Renal pelvis (tissue), 4 donors: ENCODE data around the gene TTYH2. TPM values are rescaled to one million over a fixed set of nuclear protein-coding genes. Genes with fewer than 3 reads are reported as not detected.
"Not testable (repeated sequence)": the region's sequence is repeated elsewhere in the genome, so short reads cannot be mapped to it uniquely, and the experiment has no call there.

ENCODE experiments used
- DNase-seq: peaks from one replicate; pipeline ENCODE4 v3.0.0-alpha.2; 2013
- polyA plus RNA-seq, 3 donors: library from polyadenylated mRNA; unstranded; fragments of 120-200 nt; gene quantifications; one replicate each; pipeline ENCODE4 v1.2.1, GENCODE V29; 2013; ENCODE audit not compliant: insufficient read length in 3 of 3

Gene TTYH2
- polyA plus RNA-seq, 3 donors = 16.7 to 17.7 (median 17.5) TPM

DNA sequence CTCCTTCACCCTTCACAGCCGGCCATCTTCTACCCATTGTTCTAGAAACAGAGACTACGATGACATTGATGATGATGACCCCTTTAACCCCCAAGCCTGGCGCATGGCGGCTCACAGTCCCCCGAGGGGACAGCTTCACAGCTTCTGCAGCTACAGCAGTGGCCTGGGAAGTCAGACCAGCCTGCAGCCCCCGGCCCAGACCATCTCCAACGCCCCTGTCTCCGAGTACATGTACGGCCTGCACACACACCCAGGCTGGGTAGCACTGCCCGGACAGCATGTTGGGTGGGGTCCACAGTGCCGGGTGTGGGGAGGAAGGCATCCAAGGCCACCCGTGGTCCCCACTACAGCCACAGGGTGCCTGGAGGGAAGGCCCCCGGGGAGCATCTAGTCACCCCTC, 39.7 kb downstream of the TTYH2 start:
- DNase-seq = no peak

DNA sequence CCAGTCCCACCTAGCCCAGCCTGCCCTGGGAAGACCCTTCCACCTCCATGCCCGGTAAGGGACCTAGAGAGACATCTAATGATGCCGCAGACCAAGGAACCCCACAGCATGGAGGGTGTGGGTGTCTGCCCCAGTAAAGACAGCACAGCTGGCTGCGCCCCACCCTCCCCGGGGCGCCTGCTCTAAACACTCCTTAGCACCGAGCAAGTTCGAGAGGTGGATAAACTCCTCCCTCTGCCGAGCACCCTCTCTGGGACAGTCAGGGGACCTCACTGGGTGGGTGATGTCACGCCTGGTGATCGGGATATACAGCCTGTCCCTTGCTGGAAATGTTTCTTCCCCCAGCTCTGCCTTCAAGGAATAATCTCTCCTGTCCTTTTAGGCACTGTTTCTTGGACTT, 43.9 kb downstream of the TTYH2 start:
- DNase-seq = no peak

DNA sequence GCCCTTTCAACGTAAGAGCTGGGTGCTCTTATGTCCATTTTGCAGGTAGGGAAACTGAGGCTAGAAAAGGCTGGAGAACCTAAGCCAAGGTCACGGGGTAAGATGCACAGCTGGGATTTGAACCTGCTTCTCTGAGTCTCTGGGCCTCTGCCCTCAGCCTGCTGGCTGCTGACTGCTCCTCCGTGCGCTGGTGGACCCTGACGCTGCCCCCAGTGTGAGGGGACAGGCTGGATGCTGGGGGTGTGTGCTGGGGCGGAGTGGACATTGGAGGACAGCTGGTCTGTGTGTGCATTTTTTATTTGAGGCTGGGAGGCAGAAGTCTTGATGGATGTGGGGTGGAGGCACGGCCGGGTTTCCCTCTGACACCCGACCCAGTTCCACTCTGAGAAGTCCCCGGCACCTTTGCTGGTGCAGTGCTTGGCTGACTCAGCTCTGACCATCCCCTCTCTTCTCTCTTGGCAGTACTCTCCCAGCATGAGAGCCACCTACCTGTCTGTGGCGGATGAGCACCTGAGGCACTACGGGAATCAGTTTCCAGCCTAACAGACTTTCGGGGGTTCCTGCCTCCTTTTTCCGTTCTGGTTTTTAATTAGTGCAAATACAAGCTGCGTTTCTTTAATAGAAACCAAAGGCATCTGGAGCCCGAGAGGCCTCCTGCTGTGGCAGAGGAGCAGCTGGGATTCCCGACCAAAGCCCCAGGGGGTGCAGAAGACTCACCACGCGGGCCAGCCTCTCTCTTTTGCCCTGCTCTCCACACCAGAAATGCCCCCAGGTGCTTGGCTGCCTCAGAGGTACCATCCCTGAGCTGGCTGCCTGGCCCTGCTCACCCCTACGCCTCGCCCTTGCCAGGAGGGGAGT, 46.5 kb downstream of the TTYH2 start:
- DNase-seq = no peak

DNA sequence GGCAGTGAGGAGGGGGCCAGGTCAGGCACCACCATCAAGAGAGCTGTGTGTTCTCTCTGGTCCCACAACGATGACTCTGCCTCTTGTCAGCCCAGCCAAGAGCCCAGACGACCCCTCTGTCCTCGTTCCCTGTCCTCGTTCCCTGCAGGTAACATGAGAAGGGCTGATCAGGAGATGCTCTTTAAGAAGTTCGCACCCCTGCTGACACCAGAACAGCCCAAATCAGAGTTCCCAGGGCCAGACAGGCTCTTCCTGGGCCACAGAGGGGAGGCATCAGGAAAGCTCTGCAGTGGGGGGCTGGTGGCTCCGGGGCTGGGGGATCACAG, 47.1 kb downstream of the TTYH2 start:
- no peak for DNase-seq

DNA sequence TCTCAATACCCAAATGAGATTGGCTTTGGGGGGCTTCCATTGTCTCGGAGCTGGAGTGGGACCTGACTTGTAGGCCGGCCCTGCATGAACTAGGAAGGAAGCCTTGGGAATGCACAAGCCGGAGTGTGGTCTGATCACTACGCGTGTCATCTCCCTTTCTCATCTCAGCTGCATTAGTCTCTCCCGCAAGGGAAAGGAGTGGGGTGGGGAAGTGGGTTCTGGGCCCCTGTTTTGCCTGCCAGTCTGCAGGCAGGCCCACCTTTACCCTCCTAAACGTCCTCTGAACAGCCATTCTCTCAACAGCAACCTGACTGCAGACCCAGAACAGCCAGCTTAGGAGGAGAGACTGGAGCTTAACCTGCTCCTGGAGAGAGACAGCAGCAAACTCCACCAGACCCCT, 49.2 kb downstream of the TTYH2 start:
- DNase-seq = no peak

DNA sequence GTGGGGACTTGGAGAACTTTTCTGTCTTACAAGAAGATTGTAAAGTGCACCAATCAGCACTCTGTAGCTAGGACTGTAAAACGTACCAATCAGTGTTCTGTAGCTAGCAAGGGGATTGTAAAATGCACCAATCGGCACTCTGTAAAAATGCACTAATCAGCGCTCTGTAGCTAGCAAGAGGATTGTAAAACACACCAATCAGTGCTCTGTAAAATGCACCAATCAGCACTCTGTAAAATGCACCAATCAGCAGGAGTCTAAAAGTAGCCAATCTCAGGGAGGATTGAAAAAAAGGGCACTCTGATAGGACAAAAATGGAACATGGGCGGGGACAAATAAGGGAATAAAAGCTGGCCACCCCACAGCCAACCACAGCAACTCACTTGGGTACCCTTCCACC, 53.7 kb downstream of the TTYH2 start:
- not testable (repeated sequence) for DNase-seq

DNA sequence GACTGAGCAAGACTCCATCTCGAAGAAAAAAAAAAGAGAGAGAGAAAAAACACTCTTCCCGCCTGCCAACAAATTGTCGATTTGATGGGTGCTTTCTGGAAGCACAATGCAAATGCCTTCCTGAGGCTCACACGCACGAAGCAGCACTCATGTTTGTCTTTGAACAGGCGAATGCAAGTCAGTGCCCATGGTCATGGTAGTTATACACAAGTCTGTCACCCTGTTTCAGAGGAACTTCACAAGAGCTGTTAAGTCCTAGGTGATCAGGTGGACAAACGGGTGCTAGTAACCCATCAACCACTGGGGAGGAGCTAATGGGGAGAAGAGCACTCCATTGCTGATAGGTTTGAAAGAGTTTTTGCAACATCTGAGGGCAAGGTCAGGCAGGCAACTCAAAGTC, 54.2 kb downstream of the TTYH2 start:
- no peak for DNase-seq

DNA sequence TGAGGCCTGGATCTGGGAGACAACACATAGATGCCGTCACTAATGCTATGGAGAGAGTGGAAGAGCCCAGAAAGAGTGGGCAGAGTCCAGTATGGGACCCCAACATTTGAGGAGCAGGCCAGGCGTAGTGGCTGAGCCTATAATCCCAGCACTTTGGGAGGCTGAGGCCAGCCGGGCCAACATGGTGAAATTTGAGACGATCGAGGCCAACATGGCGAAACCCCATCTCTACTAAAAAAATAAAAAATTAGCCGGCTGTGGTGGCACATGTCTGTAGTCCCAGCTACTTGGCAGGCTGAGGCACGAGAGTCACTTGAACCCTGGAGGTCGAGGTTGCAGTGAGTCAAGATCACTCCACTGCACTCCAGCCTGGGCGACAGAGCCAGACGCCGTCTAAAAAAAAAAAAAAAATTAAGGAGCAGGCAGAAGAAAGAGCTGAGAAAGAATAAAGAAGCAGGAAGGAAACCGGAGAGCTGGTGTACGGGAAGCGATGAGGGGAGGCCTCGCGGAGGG, 54.7 kb downstream of the TTYH2 start:
- DNase-seq = no peak

DNA sequence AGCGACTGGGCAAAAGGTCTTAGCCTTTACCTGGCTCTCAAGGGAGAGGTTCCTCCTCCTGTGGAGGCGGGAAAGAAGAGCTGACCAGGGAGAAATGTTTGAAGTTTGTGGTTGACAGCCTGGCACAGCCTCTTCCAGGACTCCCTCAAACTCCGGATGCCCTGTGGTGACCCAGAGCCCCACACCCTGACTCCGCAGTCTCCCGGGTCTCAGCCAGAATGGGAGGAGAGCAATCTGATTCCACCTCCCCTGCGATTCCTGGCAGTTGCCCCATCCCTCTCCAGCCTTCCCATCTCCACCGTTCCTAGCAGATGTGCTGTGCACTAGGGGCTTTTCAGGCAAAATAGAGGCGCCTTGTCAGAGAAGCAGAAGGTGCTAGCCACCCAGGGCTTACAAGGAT, 55.2 kb downstream of the TTYH2 start:
- DNase-seq = no peak

DNA sequence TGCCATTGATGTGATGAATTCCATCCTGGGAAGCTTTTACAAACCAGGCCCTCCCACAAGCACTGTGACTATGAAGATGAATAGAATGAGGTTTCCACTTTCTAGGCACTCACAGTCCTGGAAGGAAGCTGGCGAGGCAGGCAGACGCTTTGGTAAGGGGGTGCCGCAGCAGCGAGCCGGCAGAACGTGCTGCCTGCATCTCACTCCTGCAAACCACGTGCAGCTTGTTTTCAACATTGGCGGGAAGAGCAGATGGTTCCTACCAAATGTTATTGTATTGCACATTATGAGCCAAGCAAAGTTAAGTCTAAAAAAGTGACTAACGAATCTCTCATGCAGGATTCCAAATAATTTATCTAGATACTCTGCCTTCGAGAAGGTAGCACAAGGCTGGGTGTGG, 57.0 kb downstream of the TTYH2 start:
- no peak for DNase-seq

DNA sequence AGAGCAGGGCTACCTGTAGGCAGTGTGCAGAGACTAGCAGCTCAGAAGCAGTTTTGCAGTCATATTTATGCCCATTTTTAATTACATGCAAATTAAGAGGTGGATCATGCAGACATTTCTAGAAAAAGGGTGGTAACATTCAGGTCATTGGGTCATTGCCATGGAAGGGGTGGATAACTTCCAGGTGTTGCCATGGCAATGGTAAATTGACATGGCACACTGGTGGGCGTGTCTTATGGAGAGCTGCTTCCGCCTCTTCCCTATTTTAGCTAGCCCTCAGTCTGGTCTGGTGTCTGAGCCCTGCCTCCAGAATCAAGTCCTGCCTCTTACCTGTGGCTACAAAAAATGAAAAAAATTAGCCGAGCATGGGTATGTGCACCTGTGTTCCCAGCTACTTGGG, 57.9 kb downstream of the TTYH2 start:
- DNase-seq = no peak

DNA sequence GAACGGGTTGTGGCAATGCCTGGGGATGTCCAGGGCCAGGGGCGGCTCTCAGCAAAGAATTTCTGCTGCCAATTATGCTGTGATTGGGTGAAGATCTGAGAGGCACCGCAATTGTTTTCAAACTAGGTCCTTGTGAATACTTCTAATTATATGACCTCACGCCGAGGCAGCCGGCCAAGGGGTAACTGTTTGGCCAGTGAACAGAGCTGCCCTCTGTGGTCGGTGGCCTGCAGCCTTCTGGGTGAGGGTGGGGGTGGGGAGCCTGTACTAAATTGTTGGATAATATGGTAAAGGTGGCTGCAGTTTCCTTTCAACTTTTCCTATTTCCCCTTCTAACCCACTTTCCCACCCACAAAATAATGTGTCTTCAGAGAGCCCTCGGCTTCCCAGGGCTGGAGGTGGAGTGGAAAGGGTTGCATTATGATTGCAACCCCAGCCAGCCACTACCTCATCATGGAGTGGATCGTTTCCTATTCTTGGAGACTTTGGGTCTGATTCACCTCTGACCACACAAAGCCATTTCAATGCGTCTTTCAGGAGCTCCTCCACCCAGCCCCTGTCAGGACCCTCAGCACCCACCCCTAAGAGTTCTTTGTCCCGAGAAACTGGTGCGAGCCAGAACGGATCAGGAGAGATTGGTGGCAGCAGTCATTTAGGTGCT, 58.7 kb downstream of the TTYH2 start:
- no peak for DNase-seq

DNA sequence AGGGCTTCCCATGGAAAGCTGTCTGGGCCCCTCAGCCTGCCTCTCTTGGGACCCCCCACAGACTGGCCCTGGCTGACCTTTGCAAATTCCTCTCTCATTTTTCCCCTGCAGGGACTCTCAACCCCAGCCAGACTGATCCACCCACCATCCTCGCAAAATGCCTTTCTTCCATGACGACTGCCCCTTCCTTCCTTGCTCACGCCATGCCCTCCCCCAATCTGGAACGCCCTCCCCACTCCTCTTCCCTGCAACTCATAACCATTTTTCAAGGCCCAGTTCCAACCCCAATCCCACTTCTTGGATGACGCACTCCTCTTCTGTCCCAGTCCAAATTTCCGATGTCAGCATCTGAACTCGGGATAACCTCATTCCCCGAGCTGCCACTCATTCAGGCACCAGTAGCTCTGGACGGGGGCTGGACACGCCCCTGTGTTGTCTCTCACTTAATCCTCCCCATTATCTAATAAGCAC, 59.4 kb downstream of the TTYH2 start:
- DNase-seq = no peak

DNA sequence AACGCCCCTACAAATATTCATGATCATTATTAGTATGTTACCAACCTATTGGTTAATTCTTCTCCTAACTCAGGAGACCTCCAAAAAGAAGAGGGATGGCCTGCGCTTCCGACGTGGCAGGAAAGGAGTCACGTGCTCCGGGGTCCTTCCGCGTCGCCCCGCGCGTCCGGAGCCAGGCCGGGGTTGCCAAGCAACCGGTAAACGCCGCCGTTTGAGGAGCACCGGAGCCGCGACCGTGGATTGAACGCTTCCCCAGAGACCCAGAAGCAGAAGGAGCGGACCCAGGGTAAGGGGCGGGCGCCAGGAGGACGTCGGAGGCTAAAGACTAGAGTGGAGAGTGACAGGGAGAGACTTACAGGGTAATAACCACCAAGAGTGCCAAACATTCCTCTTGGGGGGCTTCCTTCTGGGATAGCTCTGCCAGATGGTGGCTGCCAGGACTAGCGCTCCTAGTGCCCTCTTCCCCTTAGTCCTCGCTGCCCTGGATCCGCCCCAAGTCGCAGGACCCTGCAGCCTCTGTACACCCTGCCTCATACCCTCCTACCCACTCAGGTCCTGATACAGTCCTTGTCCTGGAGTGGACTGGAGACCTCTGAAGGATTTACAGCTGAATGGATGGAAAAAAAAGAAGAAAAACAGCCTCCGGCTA, 60.8 kb downstream of the TTYH2 start, which contains the start of gene DNAI2:
TSS of gene DNAI2 (plus strand) at position 175 of the 649 bp plus-strand sequence. CDS start 7,584 bp downstream, outside the sequence.
- DNase-seq = peak; percentile 75

DNA sequence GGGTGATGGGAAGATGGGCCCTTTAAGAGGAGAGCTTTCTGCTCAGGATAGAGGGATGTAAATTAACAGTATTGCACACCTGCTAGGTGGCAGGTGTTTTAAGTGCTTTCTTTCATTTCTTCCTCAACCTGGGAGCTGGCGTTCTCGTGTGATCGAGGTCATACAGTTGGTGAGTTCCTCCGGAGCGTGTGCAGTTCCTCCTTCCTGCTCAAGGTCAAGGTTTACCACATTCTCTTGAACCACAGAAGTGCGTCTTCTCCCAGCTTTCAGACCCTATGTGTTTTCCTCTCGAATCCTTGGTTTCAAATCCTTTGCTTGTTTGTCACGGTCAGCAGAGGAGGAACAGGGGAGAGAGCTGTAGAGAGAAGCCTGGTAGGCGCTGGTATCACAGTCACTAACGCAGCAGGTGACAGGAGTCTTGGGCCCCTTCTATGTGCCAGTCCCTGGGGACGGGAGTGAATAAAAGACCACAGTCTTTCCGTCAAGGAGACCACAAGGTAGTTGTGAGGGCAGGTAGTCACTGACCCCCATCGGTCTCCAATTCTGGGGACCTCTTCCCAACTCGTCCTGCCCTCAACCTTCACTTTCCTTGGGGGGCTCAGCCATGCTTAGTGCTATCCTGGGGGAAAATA, 61.5 kb downstream of the TTYH2 start:
- no peak for DNase-seq

DNA sequence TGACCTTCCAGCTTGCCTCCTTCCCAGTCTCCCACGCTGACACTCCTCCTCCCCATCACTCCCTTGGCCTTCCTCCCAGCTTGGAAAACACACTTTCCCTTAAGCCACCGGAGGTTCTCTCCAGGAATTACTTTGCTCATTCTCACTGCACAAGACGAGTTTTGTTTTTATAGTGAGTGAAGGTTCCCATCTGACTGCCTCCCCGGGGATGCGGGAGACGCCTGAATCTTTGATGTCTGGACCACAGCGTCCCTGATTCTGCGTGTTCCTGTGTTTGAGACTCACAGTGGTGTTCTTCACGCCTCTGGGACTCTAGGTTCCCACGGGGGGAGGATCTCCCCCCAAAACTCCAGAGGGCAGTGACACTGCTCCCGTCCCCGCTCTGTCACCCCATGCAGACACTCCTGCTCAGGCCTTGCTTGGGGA, 62.7 kb downstream of the TTYH2 start:
- DNase-seq = no peak

DNA sequence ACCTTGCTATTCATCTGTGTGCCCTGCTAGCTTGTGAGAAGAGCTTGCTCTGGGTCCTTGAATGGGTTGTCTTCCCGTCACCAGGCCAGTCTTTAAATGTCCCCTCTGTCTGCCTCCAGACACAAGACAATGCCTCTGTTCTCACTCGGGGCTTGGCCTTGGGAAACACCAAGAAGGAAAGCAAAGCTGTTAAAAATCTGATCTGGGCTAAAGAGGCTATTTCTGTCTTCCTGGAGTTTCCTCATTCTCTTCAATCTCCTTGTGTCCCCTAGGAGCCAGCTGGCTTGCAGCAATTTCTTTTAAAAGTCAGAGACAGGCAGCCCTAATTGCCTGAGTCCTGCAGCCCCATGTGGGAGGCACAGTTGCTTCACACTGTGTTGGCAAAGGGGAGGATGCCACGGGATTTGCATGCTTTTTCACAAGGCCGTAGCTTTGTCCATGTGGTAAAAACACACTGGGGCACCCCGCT, 63.2 kb downstream of the TTYH2 start:
- no peak for DNase-seq

DNA sequence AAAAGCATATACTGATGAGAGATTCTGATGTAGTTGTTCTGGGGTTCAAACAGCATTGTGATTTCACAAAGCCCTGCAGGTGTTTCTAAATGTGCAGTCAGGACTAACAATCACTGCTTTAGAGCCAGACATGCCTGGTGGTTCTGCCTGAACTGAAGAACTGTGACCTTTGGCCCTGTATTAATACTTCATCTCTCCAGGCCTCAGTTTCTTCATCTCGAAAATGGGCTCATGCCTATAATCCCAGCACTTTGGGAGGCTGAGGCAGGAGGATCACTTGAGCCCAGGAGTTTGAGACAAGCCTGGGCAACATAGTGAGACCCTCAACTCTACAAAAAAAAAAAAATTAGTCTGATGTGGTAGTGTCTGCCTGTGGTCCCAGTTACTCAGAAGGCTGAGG, 64.6 kb downstream of the TTYH2 start:
- no peak for DNase-seq

DNA sequence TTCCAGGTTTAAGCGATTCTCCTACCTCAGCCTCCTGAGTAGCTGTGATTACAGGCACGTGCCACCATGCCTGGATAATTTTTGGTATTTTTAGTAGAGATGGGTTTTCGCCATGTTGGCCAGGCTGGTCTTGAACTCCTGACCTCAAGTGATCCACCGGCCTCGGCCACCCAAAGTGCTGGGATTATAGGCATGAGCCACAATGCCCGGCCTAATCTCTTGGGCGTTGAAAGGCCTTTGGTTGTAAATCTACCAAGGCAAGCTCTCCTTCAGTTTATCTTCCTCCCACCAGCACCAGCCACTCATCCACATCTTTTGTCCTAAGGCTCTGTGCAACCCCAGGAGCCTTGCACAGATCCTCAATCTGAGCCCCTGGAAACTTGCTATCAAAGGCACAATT, 66.2 kb downstream of the TTYH2 start:
- not testable (repeated sequence) for DNase-seq

DNA sequence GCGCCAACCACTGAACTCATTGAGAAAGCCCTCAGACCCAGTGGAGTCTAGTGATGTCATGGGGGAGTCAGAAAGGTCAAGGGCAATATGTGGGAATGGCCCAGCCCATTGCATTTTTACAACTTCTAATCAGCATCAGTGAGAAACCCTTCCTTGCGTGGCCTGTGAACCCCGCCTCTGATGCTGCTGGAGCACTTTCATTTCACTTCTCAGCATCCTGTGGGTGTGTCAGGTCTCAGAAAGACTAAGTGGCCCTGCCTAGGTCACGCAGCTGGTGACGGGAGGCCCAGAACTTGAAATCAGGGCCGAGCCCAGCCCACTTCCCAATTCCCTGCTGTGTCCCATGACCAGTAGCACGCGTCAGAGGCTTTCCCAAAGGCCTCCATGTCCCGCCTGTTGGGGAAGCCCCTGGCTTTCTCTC, 66.7 kb downstream of the TTYH2 start:
- no peak for DNase-seq

DNA sequence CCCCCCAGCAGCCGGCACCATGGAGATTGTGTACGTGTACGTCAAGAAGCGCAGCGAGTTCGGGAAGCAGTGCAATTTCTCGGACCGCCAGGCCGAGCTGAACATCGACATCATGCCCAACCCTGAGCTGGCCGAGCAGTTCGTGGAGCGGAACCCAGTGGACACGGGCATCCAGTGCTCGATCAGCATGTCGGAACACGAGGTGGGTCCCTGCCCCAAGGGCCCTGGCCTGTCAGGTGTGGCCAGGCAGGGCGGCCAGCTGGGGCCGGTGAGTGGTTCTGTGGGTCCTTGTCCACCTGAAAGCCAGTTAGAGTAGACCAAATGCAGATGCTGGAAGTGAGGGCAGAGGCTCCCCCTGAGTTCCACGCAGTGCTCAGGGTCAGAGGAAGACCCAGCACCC, 68.4 kb downstream of the TTYH2 start:
- no peak for DNase-seq

DNA sequence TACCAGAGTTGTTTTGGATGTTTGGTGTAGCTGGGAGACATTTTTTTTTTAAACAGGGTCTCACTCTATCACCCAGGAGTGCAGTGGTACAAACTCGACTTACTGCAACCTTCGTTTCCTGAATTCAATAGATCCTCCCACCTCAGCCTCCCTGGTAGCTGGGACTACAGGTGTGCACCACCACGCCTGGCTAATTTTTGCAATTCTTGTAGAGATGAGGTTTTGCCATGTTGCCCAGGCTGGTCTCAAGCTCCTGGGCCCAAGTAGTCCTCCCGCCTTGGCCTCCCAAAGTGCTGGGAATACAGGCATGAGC, 68.9 kb downstream of the TTYH2 start:
- DNase-seq = not testable (repeated sequence)
